ENCODE data around the gene STRAP.

- no peak for TF ChIP-seq TAF1 (IDR thresholded peaks at IDR 0.05; ENCODE audit: low read depth)
- no peak for TF ChIP-seq RAD21 (IDR thresholded peaks at IDR 0.05; ENCODE audit: low read depth)
- no peak for TF ChIP-seq EP300 (IDR thresholded peaks at IDR 0.05; ENCODE audit: borderline replicate concordance)
- TF ChIP-seq NFIC (IDR thresholded peaks at IDR 0.05): no peak
- TF ChIP-seq REST (IDR thresholded peaks at IDR 0.05; ENCODE audit: low read depth): no peak
- no peak for TF ChIP-seq TCF12 (IDR thresholded peaks at IDR 0.05; ENCODE audit: low read depth)
- no peak for TF ChIP-seq MAX (IDR thresholded peaks at IDR 0.05)
- TF ChIP-seq FOXM1 (IDR thresholded peaks at IDR 0.05; ENCODE audit: borderline replicate concordance, low read depth): no peak
- TF ChIP-seq ZBTB7A (IDR thresholded peaks at IDR 0.05; ENCODE audit: low read depth): no peak
- no peak for TF ChIP-seq CREB1 (IDR thresholded peaks at IDR 0.05; ENCODE audit: low read depth)
- no peak for TF ChIP-seq CEBPB (IDR thresholded peaks at IDR 0.05)
- TF ChIP-seq EGR1 (IDR thresholded peaks at IDR 0.05): no peak
- no peak for TF ChIP-seq YY1 (IDR thresholded peaks at IDR 0.05; ENCODE audit: low read depth)
Measured at GRCh38 chr12:15859116-15859515, 23.1 kb upstream of the STRAP start.
